ENCODE data around the gene SRM. TPM values are rescaled to one million over a fixed set of nuclear protein-coding genes. Genes with fewer than 3 reads are reported as not detected.
"Not testable (repeated sequence)": the region's sequence is repeated elsewhere in the genome, so short reads cannot be mapped to it uniquely, and the experiment has no call there.

Gene SRM
- total and polyA plus RNA-seq, 3 donors from 2014 or later = 57.8 to 78.4 (median 61.4) TPM

GRCh38 chr1:11019971-11020370, 39.8 kb downstream of the SRM start:
- Histone ChIP-seq H3K36me3 (ENCODE audit: low read depth, missing control alignments) (no peaks in the 10 kb centered on the region), H3K9me3 (no peaks in the 10 kb centered on the region), H3K4me3 (no peak overlapping the region), H3K27ac (no peak overlapping the region), H3K4me1 (no peaks in the 10 kb centered on the region), H3K27me3 (no peaks in the 10 kb centered on the region)
- intact Hi-C loops (cut with DNase I; ENCODE audit: low total_unique reads) = no loop called here
- WGBS, 2 donors = 87 to 94% methylated on average over 7 of the region's 7 CpGs
- DNase-seq = no peak
- TF ChIP-seq CTCF (IDR thresholded peaks at IDR 0.05) = no peak
- no peak for TF ChIP-seq POLR2A (IDR thresholded peaks at IDR 0.05)

GRCh38 chr1:11019358-11019757, 40.5 kb downstream of the SRM start:
- H3K4me1 ChIP-seq; H3K36me3 ChIP-seq (ENCODE audit: low read depth, missing control alignments); H3K9me3 ChIP-seq; intact Hi-C loops (cut with DNase I; ENCODE audit: low total_unique reads); H3K27ac ChIP-seq; H3K27me3 ChIP-seq; DNase-seq; H3K4me3 ChIP-seq: not testable (repeated sequence)
- WGBS, 2 donors = 88 to 89% methylated on average over 8 of the region's 8 CpGs

- Histone ChIP-seq H3K9me3 (no peaks in the 10 kb centered on the region), H3K27ac (peak overlapping the region; percentile 97 to 99), H3K27me3 (no peaks in the 10 kb centered on the region), H3K4me3 (peak overlapping the region; percentile 100), H3K4me1 (peaks cover 16% of the 10 kb centered on the region), H3K36me3 (ENCODE audit: low read depth, missing control alignments) (no peaks in the 10 kb centered on the region)
- WGBS, 2 donors = 0 to 4% methylated on average over 8 to 11 of the region's 11 CpGs
- no peak for DNase-seq
- intact Hi-C loops (cut with DNase I; ENCODE audit: low total_unique reads) = no loop called here
- TF ChIP-seq CTCF (IDR thresholded peaks at IDR 0.05) (no peak), POLR2A (IDR thresholded peaks at IDR 0.05) (no peak)
Measured at GRCh38 chr1:11013160-11013531, 46.7 kb downstream of the SRM start.

GRCh38 chr1:11012260-11013159, 47.3 kb downstream of the SRM start, which contains the start of gene TARDBP:
TSS of gene TARDBP (plus strand) at chr1:11012654. CDS start at chr1:11013728, 1,074 bp downstream.
- H3K36me3 ChIP-seq (ENCODE audit: low read depth, missing control alignments) = no peaks in the 10 kb centered on the region
- H3K27ac ChIP-seq = peak within 1 kb of the TSS; percentile 97 to 99
- peak within 1 kb of the TSS; percentile 100 for H3K4me3 ChIP-seq
- peaks cover 16% of the 10 kb centered on the region for H3K4me1 ChIP-seq
- H3K9me3 ChIP-seq = no peaks in the 10 kb centered on the region
- 1% methylated on average over 23 to 76 of the region's 94 CpGs for WGBS, 2 donors
- TF ChIP-seq POLR2A (IDR thresholded peaks at IDR 0.05) (peak; percentile 82), CTCF (IDR thresholded peaks at IDR 0.05) (peak in 1 of 3 experiments; percentile 12)
- intact Hi-C loops (cut with DNase I; ENCODE audit: low total_unique reads) = no loop called here
- peak; percentile 93 for DNase-seq
- no peaks in the 10 kb centered on the region for H3K27me3 ChIP-seq

Other genes with a start within 250 kb of the SRM start
- 100 to 1,000 TPM; 185 to 207 TPM for gene TARDBP, start 47.4 kb downstream of the SRM start, total RNA-seq
- gene TARDBP, start 47.4 kb downstream of the SRM start, polyA plus RNA-seq (ENCODE audit: insufficient read depth, low read depth, low replicate concordance) = 142 TPM
- gene MASP2, start 12.8 kb downstream of the SRM start, total RNA-seq = under 1 TPM; 0.31 TPM
- not detected for gene MASP2, start 12.8 kb downstream of the SRM start, polyA plus RNA-seq (ENCODE audit: insufficient read depth, low read depth, low replicate concordance)
- 10 to 100 TPM; 78.4 to 78.8 TPM for gene EXOSC10, start 39.9 kb upstream of the SRM start, total RNA-seq
- gene EXOSC10, start 39.9 kb upstream of the SRM start, polyA plus RNA-seq (ENCODE audit: insufficient read depth, low read depth, low replicate concordance) = 67.5 TPM
- gene ANGPTL7, start 129.3 kb upstream of the SRM start, total RNA-seq = not detected
- 1.6 TPM for gene ANGPTL7, start 129.3 kb upstream of the SRM start, polyA plus RNA-seq (ENCODE audit: insufficient read depth, low read depth, low replicate concordance)
- 100 to 1,000 TPM in 1 of 2 donors, 10 to 100 TPM in 1; 83.3 to 108 TPM for gene MTOR, start 202.5 kb upstream of the SRM start, total RNA-seq
- 129 TPM for gene MTOR, start 202.5 kb upstream of the SRM start, polyA plus RNA-seq (ENCODE audit: insufficient read depth, low read depth, low replicate concordance)
- gene UBIAD1, start 213.2 kb upstream of the SRM start, total RNA-seq = 10 to 100 TPM; 29.3 to 32.0 TPM
- gene UBIAD1, start 213.2 kb upstream of the SRM start, polyA plus RNA-seq (ENCODE audit: insufficient read depth, low read depth, low replicate concordance) = 25.8 TPM

All from testis (tissue), 3 donors.